IMR-90 (cell line): ENCODE results near the gene SEPHS2. TPM values are rescaled to one million over a fixed set of nuclear protein-coding genes. Genes with fewer than 3 reads are reported as not detected.

ENCODE experiments used
- ATAC-seq: fragments of 200-7000 bp; cut with Tn5 transposase; 2 replicates; pipeline ENCODE4 v1.9.1; 2020; ENCODE audit warnings: low read depth, mild to moderate bottlenecking, moderate library complexity
- BruUV-seq: library from RNA; stranded (reverse); fragments of 400-500 nt; replicated peaks from 2 replicates; lab custom pipeline; 2021; lab: Mats Ljungman, UMichigan
- CTCF ChIA-PET: fragments of 300-600 bp; formaldehyde crosslinking; extraction: SDS; loops from one replicate; lab custom pipeline; 2021; ENCODE audit warnings: antibody characterized with exemption; lab: Yijun Ruan, JAX
- POLR2A ChIA-PET: fragments of 300-600 bp; sonication (Branson Sonifier 250); formaldehyde crosslinking; loops from one replicate; lab custom pipeline; 2022; ENCODE audit warnings: antibody characterized with exemption; ENCODE audit not compliant: unreplicated experiment; lab: Charles Lee
- DNase-seq: peaks from one replicate; pipeline ENCODE4 v3.0.0; 2013
- H2AFZ ChIP-seq: replicated peaks from 2 replicates; pipeline ENCODE3; 2013; ENCODE audit warnings: low read length, mild to moderate bottlenecking; ENCODE audit not compliant: poor library complexity
- H2AK5ac ChIP-seq: 2 replicates; pipeline ENCODE4 v1.6.1; 2013; ENCODE audit warnings: low read depth, low read length, inconsistent platforms
- H2AK9ac ChIP-seq: replicated peaks from 2 replicates; pipeline ENCODE3; 2013; ENCODE audit warnings: mild to moderate bottlenecking, low read depth, low read length, moderate library complexity; ENCODE audit not compliant: poor library complexity
- H2BK120ac ChIP-seq: 2 replicates; pipeline ENCODE4 v1.6.1; 2013; ENCODE audit warnings: low read depth, low read length, inconsistent platforms
- H2BK15ac ChIP-seq: 3 replicates; pipeline ENCODE4 v1.6.1; 2013; ENCODE audit warnings: low read depth, low read length, inconsistent platforms
- H2BK20ac ChIP-seq: 2 replicates; pipeline ENCODE4 v1.6.1; 2013; ENCODE audit warnings: low read depth, mild to moderate bottlenecking, inconsistent platforms, low read length, moderate library complexity
- H2BK5ac ChIP-seq: 2 replicates; pipeline ENCODE4 v1.6.1; 2013; ENCODE audit warnings: mild to moderate bottlenecking, low read depth, low read length, inconsistent platforms; ENCODE audit not compliant: poor library complexity, severe bottlenecking
- H3K14ac ChIP-seq: replicated peaks from 2 replicates; pipeline ENCODE4 v1.6.1; 2013; ENCODE audit warnings: low read depth, low read length, inconsistent platforms
- H3K18ac ChIP-seq: 2 replicates; pipeline ENCODE4 v1.6.1; 2013; ENCODE audit warnings: low read depth, low read length, control low read depth
- H3K23ac ChIP-seq: 2 replicates; pipeline ENCODE4 v1.6.1; 2013; ENCODE audit warnings: low read depth, low read length, inconsistent platforms
- H3K27ac ChIP-seq: 2 replicates; pipeline ENCODE4 v1.5.1; 2013; ENCODE audit warnings: mild to moderate bottlenecking, control low read depth, low read length; ENCODE audit not compliant: insufficient read depth
- H3K27me3 ChIP-seq: 2 replicates; pipeline ENCODE4 v1.6.1; 2013; ENCODE audit warnings: low read length; ENCODE audit not compliant: control insufficient read depth, insufficient read depth
- H3K36me3 ChIP-seq: 2 replicates; pipeline ENCODE4 v1.6.1; 2013; ENCODE audit warnings: low read length, mixed read lengths; ENCODE audit not compliant: control insufficient read depth, insufficient read depth
- H3K4ac ChIP-seq: 2 replicates; pipeline ENCODE4 v1.6.1; 2013; ENCODE audit warnings: low read depth, low read length, inconsistent platforms
- H3K4me1 ChIP-seq: 2 replicates; pipeline ENCODE4 v1.6.1; 2013; ENCODE audit warnings: low read length, mixed read lengths; ENCODE audit not compliant: control insufficient read depth, insufficient read depth
- H3K4me2 ChIP-seq: 2 replicates; pipeline ENCODE4 v1.6.1; 2013; ENCODE audit warnings: low read depth, mild to moderate bottlenecking, control low read depth, low read length, moderate library complexity
- H3K4me3 ChIP-seq: 2 replicates; pipeline ENCODE4 v1.5.1; 2013; ENCODE audit warnings: low read depth, mild to moderate bottlenecking, control low read depth, low read length, moderate library complexity; ENCODE audit not compliant: insufficient read depth
- H3K56ac ChIP-seq: 2 replicates; pipeline ENCODE4 v1.6.1; 2013; ENCODE audit warnings: low read length, inconsistent platforms; ENCODE audit not compliant: insufficient read depth; ENCODE audit errors: extremely low read depth
- H3K79me1 ChIP-seq, 2 experiments: 2 replicates each; pipeline ENCODE4 v1.6.1; 2013; ENCODE audit warnings: low read length in 2 of 2, inconsistent platforms in 1 of 2, low read depth in 1 of 2
- H3K9ac ChIP-seq: 2 replicates; pipeline ENCODE4 v1.6.1; 2013; ENCODE audit warnings: low read depth, low read length, control low read depth
- H3K9me1 ChIP-seq: 2 replicates; pipeline ENCODE4 v1.6.1; 2013; ENCODE audit warnings: low read length, inconsistent platforms; ENCODE audit not compliant: insufficient read depth
- H3K9me3 ChIP-seq: 2 replicates; pipeline ENCODE4 v1.6.1; 2013; ENCODE audit warnings: low read length; ENCODE audit not compliant: control insufficient read depth, insufficient read depth
- H4K20me1 ChIP-seq: 2 replicates; pipeline ENCODE4 v1.6.1; 2013; ENCODE audit warnings: low read length, inconsistent platforms; ENCODE audit not compliant: insufficient read depth
- H4K5ac ChIP-seq: 2 replicates; pipeline ENCODE4 v1.6.1; 2013; ENCODE audit warnings: mild to moderate bottlenecking, low read depth, low read length, control low read depth
- H4K8ac ChIP-seq, 2 experiments: 2 replicates each; pipeline ENCODE4 v1.6.1; 2013; ENCODE audit warnings: low read depth in 2 of 2, low read length in 2 of 2, control low read depth in 1 of 2, inconsistent platforms in 1 of 2
- H4K91ac ChIP-seq: 2 replicates; pipeline ENCODE4 v1.6.1; 2013; ENCODE audit warnings: low read depth, low read length, inconsistent platforms; ENCODE audit not compliant: insufficient read depth
- BHLHE40 ChIP-seq: fragments of 150-350 bp; IDR thresholded peaks from 2 replicates; pipeline ENCODE4 v1.6.1; 2016; ENCODE audit warnings: mild to moderate bottlenecking, low read depth, low read length
- CEBPB ChIP-seq: IDR thresholded peaks from 2 replicates; pipeline ENCODE4 v1.6.1; 2012; ENCODE audit warnings: low read depth, low read length, improper control_type of control experiment
- CHD1 ChIP-seq: IDR thresholded peaks from 2 replicates; pipeline ENCODE4 v1.6.1; 2012; ENCODE audit warnings: low read depth, low read length, improper control_type of control experiment
- CTCF ChIP-seq: conservative IDR thresholded peaks from 2 replicates; pipeline ENCODE4 v1.5.1; 2012; ENCODE audit warnings: mild to moderate bottlenecking, low read depth, low read length, improper control_type of control experiment
- ELK1 ChIP-seq: fragments of 150-350 bp; IDR thresholded peaks from 2 replicates; pipeline ENCODE4 v1.6.1; 2016; ENCODE audit warnings: low read depth, mild to moderate bottlenecking, low read length, moderate library complexity, borderline replicate concordance
- MAFK ChIP-seq: IDR thresholded peaks from 2 replicates; pipeline ENCODE4 v1.6.1; 2012; ENCODE audit warnings: low read depth, low read length, improper control_type of control experiment
- MAZ ChIP-seq: IDR thresholded peaks from 2 replicates; pipeline ENCODE4 v1.6.1; 2012; ENCODE audit warnings: low read depth, mild to moderate bottlenecking, low read length, improper control_type of control experiment, moderate library complexity, borderline replicate concordance
- MXI1 ChIP-seq: IDR thresholded peaks from 2 replicates; pipeline ENCODE4 v1.6.1; 2012; ENCODE audit warnings: low read depth, mild to moderate bottlenecking, low read length, moderate library complexity, borderline replicate concordance
- RAD21 ChIP-seq: IDR thresholded peaks from 2 replicates; pipeline ENCODE4 v1.6.1; 2012; ENCODE audit warnings: low read length, improper control_type of control experiment
- RFX5 ChIP-seq: IDR thresholded peaks from 2 replicates; pipeline ENCODE4 v1.8.0; 2012; ENCODE audit warnings: low read depth, mild to moderate bottlenecking, low read length, moderate library complexity
- SMC3 ChIP-seq: fragments of 150-350 bp; IDR thresholded peaks from 2 replicates; pipeline ENCODE4 v1.6.1; 2016; ENCODE audit warnings: low read depth, mild to moderate bottlenecking, antibody characterized with exemption, low read length, moderate library complexity
- WGBS, 2 experiments: methylation state at CpG; one replicate each; pipeline versions ENCODE4 v1.1.5 to v1.1.7; 2013; ENCODE audit warnings: missing lambda C conversion rate in 2 of 2; ENCODE audit not compliant: insufficient read length in 1 of 2; ENCODE audit errors: extremely low coverage in 2 of 2; 5-methylcytosine and 5-hydroxymethylcytosine counted together
- dilution Hi-C: fragments of 300-500 bp; cut with HindIII; formaldehyde crosslinking; loops from one replicate; pipeline ENCODE4 v1.14.3; 2018; ENCODE audit warnings: low sequenced_read_pairs; ENCODE audit not compliant: unreplicated experiment
- in situ Hi-C: fragments of 300-500 bp; cut with MboI; formaldehyde crosslinking; loops from 3 replicates; pipeline ENCODE4 v1.14.3; 2019; ENCODE audit warnings: low sequenced_read_pairs, inconsistent platforms, mixed read lengths
- intact Hi-C: fragments of 100-400 bp; cut with micrococcal nuclease; formaldehyde crosslinking; loops from 2 replicates; pipeline ENCODE4 v1.10.0; 2022
- polyA plus RNA-seq, 3 experiments: library from polyadenylated mRNA; depleted of rRNA; stranded (reverse); fragments of >200 nt; gene quantifications; 2 replicates each; pipeline ENCODE4 v1.2.3, GENCODE V29; 2012; ENCODE audit warnings: low replicate concordance in 1 of 3
- total RNA-seq: library from RNA; depleted of rRNA; stranded (reverse); fragments of >200 nt; gene quantifications from 2 replicates; pipeline ENCODE4 v1.2.3, GENCODE V29; 2012

SEPHS2 gene
- total and polyA plus RNA-seq, 2 of the 4 experiments (the other 2 are of a cell fraction) = 10.4 to 31.4 TPM

- DNase-seq = no peak
- Histone ChIP-seq H2BK15ac (no peak overlapping the region), H3K9me3 (no peaks in the 10 kb centered on the region), H3K4ac (no peak overlapping the region), H3K4me3 (no peak overlapping the region), H3K79me1 (peaks cover 10 to 50% of the 10 kb centered on the region in 2 experiments), H2BK5ac (no peak overlapping the region), H3K27me3 (no peaks in the 10 kb centered on the region), H3K23ac (no peak overlapping the region), H4K8ac (no peak overlapping the region), H3K18ac (no peak overlapping the region), H3K9me1 (peaks cover 4% of the 10 kb centered on the region; the same call in 1 of the 2 replicates), H2BK120ac (no peak overlapping the region), H3K9ac (no peak overlapping the region), H3K36me3 (peaks cover 19% of the 10 kb centered on the region), H4K20me1 (peaks cover 7% of the 10 kb centered on the region), H4K91ac (no peak overlapping the region), H2AK5ac (no peak overlapping the region), H2BK20ac (no peak overlapping the region), H3K27ac (no peak overlapping the region), H4K5ac (no peak overlapping the region), H3K56ac (no peak overlapping the region), H3K4me2 (no peak overlapping the region), H3K14ac (no peak overlapping the region), H2AK9ac (no peak overlapping the region), H2AFZ (no peak overlapping the region), H3K4me1 (peaks cover 6% of the 10 kb centered on the region)
- WGBS, 2 experiments = 87% methylated on average over 2 of the region's 6 CpGs; no CpG with 5 or more reads in 1 of the 2 experiments
- no peak for TF ChIP-seq MAZ
- TF ChIP-seq ELK1 = no peak
- TF ChIP-seq MAFK = no peak
- TF ChIP-seq RFX5 = no peak
- no peak for TF ChIP-seq CTCF
- no peak for TF ChIP-seq CEBPB
- no peak for TF ChIP-seq RAD21
- no peak for TF ChIP-seq CHD1
- no peak for TF ChIP-seq SMC3
- no peak for TF ChIP-seq MXI1
- TF ChIP-seq BHLHE40 = no peak
- no TSS peak for BruUV-seq
- intact Hi-C loops (loop anchor here (5.0 kb wide), 1 partner anchor 301 kb away; the partner anchor contains the start of gene GDPD3), dilution Hi-C loops (no loop called here), in situ Hi-C loops (loop anchor here (25.0 kb wide), 1 partner anchor 226 kb away; the partner anchor contains the start of genes BOLA2B, CORO1A, SLX1A and SULT1A3)
- no peak for ATAC-seq
- ChIA-PET CTCF (no interaction called here), POLR2A (no interaction called here)
These were observed 32.4 kb downstream of the SEPHS2 start for GRCh38 chr16:30413112-30413806.
